ENCODE data around the gene MTHFD1L. TPM values are rescaled to one million over a fixed set of nuclear protein-coding genes. Genes with fewer than 3 reads are reported as not detected.

The MTHFD1L gene
- total and polyA plus RNA-seq, 8 donors: 1.8 to 16.3 (median 8.8) TPM

GRCh38 chr6:150964765-150965164, 99.3 kb downstream of the MTHFD1L start:
- Histone ChIP-seq H3K27ac (no peak overlapping the region), H3K36me3 (peaks cover 0 to 14% (median 2%) of the 10 kb centered on the region in 4 donors), H3K9me3 (no peaks in the 10 kb centered on the region), H3K4me3 (no peak overlapping the region), H3K4me1 (peaks cover 0 to 2% (median under 1%) of the 10 kb centered on the region in 4 donors), H3K27me3 (no peaks in the 10 kb centered on the region)
- 88 to 96% (median 94%) methylated on average over 2 of the region's 2 CpGs for WGBS, 5 donors
- DNase-seq: no peak
- intact Hi-C loops (cut with DNase I; ENCODE audit: low total_unique reads): no loop called here
- TF ChIP-seq EP300 (IDR thresholded peaks at IDR 0.05) (no peak), POLR2AphosphoS5 (IDR thresholded peaks at IDR 0.05) (no peak), POLR2A (IDR thresholded peaks at IDR 0.05) (no peak), CTCF (IDR thresholded peaks at IDR 0.05) (no peak)

- intact Hi-C loops (cut with DNase I; ENCODE audit: low total_unique reads): no loop called here
- Histone ChIP-seq H3K4me3 (no peak overlapping the region), H3K4me1 (no peaks in the 10 kb centered on the region), H3K36me3 (peaks cover 0 to 7% (median 2%) of the 10 kb centered on the region in 4 donors), H3K27ac (no peak overlapping the region), H3K9me3 (no peaks in the 10 kb centered on the region), H3K27me3 (no peaks in the 10 kb centered on the region)
- no peak for DNase-seq
- WGBS, 5 donors: 64 to 81% (median 68%) methylated on average over 5 to 6 of the region's 6 CpGs
- TF ChIP-seq CTCF (IDR thresholded peaks at IDR 0.05) (no peak), POLR2AphosphoS5 (IDR thresholded peaks at IDR 0.05) (no peak), EP300 (IDR thresholded peaks at IDR 0.05) (no peak), POLR2A (IDR thresholded peaks at IDR 0.05) (no peak)
Observed at GRCh38 chr6:150966786-150967185, 101.3 kb downstream of the MTHFD1L start.

GRCh38 chr6:150967381-150967780, 101.9 kb downstream of the MTHFD1L start:
- DNase-seq: no peak
- H3K4me3 ChIP-seq: no peak overlapping the region
- no peaks in the 10 kb centered on the region for H3K9me3 ChIP-seq
- no peak for TF ChIP-seq CTCF (IDR thresholded peaks at IDR 0.05)
- TF ChIP-seq EP300 (IDR thresholded peaks at IDR 0.05): no peak
- no peak for TF ChIP-seq POLR2A (IDR thresholded peaks at IDR 0.05)
- no peak for TF ChIP-seq POLR2AphosphoS5 (IDR thresholded peaks at IDR 0.05)
- H3K27me3 ChIP-seq: no peaks in the 10 kb centered on the region
- H3K36me3 ChIP-seq: peaks cover 0 to 13% (median 7%) of the 10 kb centered on the region in 4 donors
- no peaks in the 10 kb centered on the region for H3K4me1 ChIP-seq
- 80 to 86% (median 84%) methylated on average over 6 of the region's 6 CpGs for WGBS, 5 donors
- intact Hi-C loops (cut with DNase I; ENCODE audit: low total_unique reads): no loop called here
- no peak overlapping the region for H3K27ac ChIP-seq

- Histone ChIP-seq H3K4me3 (no peak overlapping the region), H3K36me3 (peaks cover 0 to 17% (median 13%) of the 10 kb centered on the region in 4 donors), H3K27ac (no peak overlapping the region), H3K4me1 (no peaks in the 10 kb centered on the region), H3K27me3 (no peaks in the 10 kb centered on the region), H3K9me3 (no peaks in the 10 kb centered on the region)
- 75 to 90% (median 81%) methylated on average over 8 of the region's 8 CpGs for WGBS, 5 donors
- intact Hi-C loops (cut with DNase I; ENCODE audit: low total_unique reads): no loop called here
- TF ChIP-seq POLR2A (IDR thresholded peaks at IDR 0.05) (no peak), EP300 (IDR thresholded peaks at IDR 0.05) (no peak), POLR2AphosphoS5 (IDR thresholded peaks at IDR 0.05) (no peak), CTCF (IDR thresholded peaks at IDR 0.05) (no peak)
- DNase-seq: no peak
Observed at GRCh38 chr6:150967910-150968309, 102.4 kb downstream of the MTHFD1L start.

All from stomach (tissue), 9 donors.